Caco-2 (cell line): ENCODE data around the gene ACTL10. TPM values are rescaled to one million over a fixed set of nuclear protein-coding genes. Genes with fewer than 3 reads are reported as not detected.
"Not testable (repeated sequence)": the region's sequence is repeated elsewhere in the genome, so short reads cannot be mapped to it uniquely, and the experiment has no call there.

Experiments
- BruUV-seq: library from RNA; stranded (reverse); fragments of 400-500 nt; replicated peaks from 2 replicates; lab custom pipeline; 2021; lab: Mats Ljungman, UMichigan
- CTCF ChIA-PET: fragments of 300-600 bp; sonication (Branson Sonifier 250); formaldehyde crosslinking; loops from one replicate; lab custom pipeline; 2022; ENCODE audit warnings: antibody characterized with exemption; lab: Charles Lee
- POLR2A ChIA-PET: fragments of 300-600 bp; sonication (Branson Sonifier 250); formaldehyde crosslinking; loops from one replicate; lab custom pipeline; 2022; ENCODE audit warnings: antibody characterized with exemption; lab: Charles Lee
- DNase-seq, 2 experiments: peaks; one replicate each; pipeline versions ENCODE4 v3.0.0 to v3.0.0-alpha.2; 2020 to 2022
- H3K27me3 ChIP-seq: replicated peaks from 2 replicates; pipeline ENCODE4 v1.6.0; 2011; ENCODE audit warnings: low read length; ENCODE audit not compliant: control insufficient read depth, insufficient read depth
- H3K36me3 ChIP-seq: 2 replicates; pipeline ENCODE4 v1.5.1; 2011; ENCODE audit warnings: low read length; ENCODE audit not compliant: control insufficient read depth, insufficient read depth
- H3K4me1 ChIP-seq: fragments of 250-450 bp; sonication (Bioruptor Pico); 2 replicates; pipeline ENCODE4 v1.5.1; 2020; ENCODE audit warnings: mild to moderate bottlenecking
- H3K4me3 ChIP-seq: 2 replicates; pipeline ENCODE4 v1.5.1; 2011; ENCODE audit warnings: low read depth, mild to moderate bottlenecking, control low read depth, low read length
- H3K9me3 ChIP-seq: fragments of 250-450 bp; sonication (Bioruptor Pico); 2 replicates; pipeline ENCODE4 v1.5.1; 2020; ENCODE audit warnings: mild to moderate bottlenecking, moderate library complexity
- H3K27ac Mint-ChIP-seq: one replicate; pipeline ENCODE4 v1.8.0; 2022; ENCODE audit warnings: mixed read lengths; ENCODE audit not compliant: unreplicated experiment
- H3K27me3 Mint-ChIP-seq: one replicate; pipeline ENCODE4 v1.8.0; 2022; ENCODE audit warnings: mixed read lengths; ENCODE audit not compliant: insufficient read depth, unreplicated experiment
- H3K36me3 Mint-ChIP-seq: one replicate; pipeline ENCODE4 v1.8.0; 2022; ENCODE audit warnings: mild to moderate bottlenecking, mixed read lengths; ENCODE audit not compliant: insufficient read depth, unreplicated experiment
- H3K4me1 Mint-ChIP-seq: one replicate; pipeline ENCODE4 v1.8.0; 2022; ENCODE audit warnings: low read depth, mixed read lengths; ENCODE audit not compliant: unreplicated experiment
- H3K4me3 Mint-ChIP-seq: one replicate; pipeline ENCODE4 v1.8.0; 2022; ENCODE audit warnings: mild to moderate bottlenecking, moderate library complexity, mixed read lengths; ENCODE audit not compliant: unreplicated experiment
- H3K9me3 Mint-ChIP-seq: one replicate; pipeline ENCODE4 v1.8.0; 2022; ENCODE audit warnings: mixed read lengths; ENCODE audit not compliant: unreplicated experiment
- CTCF ChIP-seq, 2 experiments: fragments of 200-600 bp in 1 of 2; IDR thresholded peaks; 1 replicate in 1 of 2; 2 replicates in 1 of 2; pipeline versions ENCODE4 v1.5.1 to v1.8.0; 2011 to 2022; ENCODE audit warnings: antibody characterized with exemption in 1 of 2, control low read depth in 1 of 2, inconsistent platforms in 1 of 2, low read depth in 1 of 2, low read length in 1 of 2, mild to moderate bottlenecking in 1 of 2, moderate library complexity in 1 of 2; ENCODE audit not compliant: insufficient read depth in 1 of 2, severe bottlenecking in 1 of 2, unreplicated experiment in 1 of 2
- intact Hi-C: fragments of 100-400 bp; cut with micrococcal nuclease; formaldehyde crosslinking; loops from one replicate; pipeline ENCODE4 v1.10.0; 2022; ENCODE audit not compliant: unreplicated experiment
- total RNA-seq: library from RNA; stranded (reverse); gene quantifications from 2 replicates; pipeline ENCODE4 v1.2.3, GENCODE V29; 2022

The ACTL10 gene
- total RNA-seq, 1 experiment from 2014 or later = 3.4 TPM

DNA sequence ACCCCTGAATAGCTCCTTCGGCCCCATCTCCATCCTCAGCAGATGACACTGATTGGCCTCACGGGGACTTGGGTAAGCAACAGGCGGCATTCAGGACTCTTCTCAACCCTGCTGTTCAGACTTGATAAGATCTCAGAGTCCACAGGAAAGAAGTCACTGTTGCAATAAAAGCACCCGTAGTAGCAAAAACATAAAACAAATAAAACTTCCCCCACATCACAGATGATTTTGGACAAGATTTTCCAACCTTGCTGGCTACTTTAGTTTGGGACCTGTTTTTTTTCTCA, 21.7 kb upstream of the ACTL10 start:
- ChIA-PET CTCF (interaction anchor here (0.7 to 0.8 kb wide), 2 partner anchors 9 to 188 kb away, joined by 3 to 4 read pairs; no protein-coding TSS in a partner anchor), POLR2A (no interaction called here)
- intact Hi-C loops = no loop called here
- Histone ChIP-seq H3K27me3 (no peaks in the 10 kb centered on the region), H3K9me3 (no peaks in the 10 kb centered on the region), H3K4me3 (no peak overlapping the region), H3K36me3 (no peaks in the 10 kb centered on the region), H3K4me1 (peaks cover 9% of the 10 kb centered on the region; the same call in 1 of the 2 replicates)
- Mint-ChIP-seq H3K27me3 (no peaks in the 10 kb centered on the region), H3K9me3 (no peaks in the 10 kb centered on the region), H3K4me3 (no peak overlapping the region), H3K4me1 (no peaks in the 10 kb centered on the region), H3K27ac (no peak overlapping the region), H3K36me3 (peaks cover 58% of the 10 kb centered on the region)
- no peak for DNase-seq
- no peak for TF ChIP-seq CTCF (IDR thresholded peaks at IDR 0.05; ENCODE audit: insufficient read depth in 1 of 2, low read depth in 1 of 2, low read length in 1 of 2, severe bottlenecking in 1 of 2, unreplicated experiment in 1 of 2)
- no TSS peak for BruUV-seq

DNA sequence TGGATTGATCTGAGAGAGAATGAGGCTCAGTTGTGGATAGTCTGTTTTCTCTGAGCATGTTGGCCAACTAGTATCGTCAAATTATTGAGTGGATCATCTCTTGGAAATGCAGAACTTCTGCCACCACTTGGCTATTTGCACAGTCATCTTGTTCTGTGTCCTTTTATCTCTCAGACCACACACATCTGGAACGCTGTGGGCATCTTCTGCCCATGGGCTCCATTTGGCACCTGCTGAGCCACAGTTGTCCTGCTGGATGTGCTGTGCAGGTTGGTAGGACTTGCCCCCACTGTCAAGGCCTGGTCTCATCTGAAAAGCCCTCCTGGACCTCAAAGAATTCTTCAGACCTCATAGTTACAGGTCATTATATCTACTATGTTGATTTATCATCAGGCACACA, 21.3 kb upstream of the ACTL10 start:
- H3K9me3 ChIP-seq = no peaks in the 10 kb centered on the region
- H3K4me3 Mint-ChIP-seq = no peak overlapping the region
- TF ChIP-seq CTCF (IDR thresholded peaks at IDR 0.05; ENCODE audit: insufficient read depth in 1 of 2, low read depth in 1 of 2, low read length in 1 of 2, severe bottlenecking in 1 of 2, unreplicated experiment in 1 of 2) = no peak
- intact Hi-C loops = no loop called here
- no peaks in the 10 kb centered on the region for H3K27me3 Mint-ChIP-seq
- ChIA-PET CTCF (interaction anchor here (0.8 kb wide), 1 partner anchor 8 kb away, joined by 4 read pairs; no protein-coding TSS in a partner anchor), POLR2A (no interaction called here)
- H3K27me3 ChIP-seq = no peaks in the 10 kb centered on the region
- H3K36me3 Mint-ChIP-seq = peaks cover 54% of the 10 kb centered on the region
- peak in 1 of 2 experiments; percentile 26 for DNase-seq
- H3K4me3 ChIP-seq = no peak overlapping the region
- H3K4me1 ChIP-seq = peaks cover 9% of the 10 kb centered on the region; the same call in 1 of the 2 replicates
- H3K4me1 Mint-ChIP-seq = no peaks in the 10 kb centered on the region
- H3K27ac Mint-ChIP-seq = no peak overlapping the region
- no TSS peak for BruUV-seq
- no peaks in the 10 kb centered on the region for H3K9me3 Mint-ChIP-seq
- no peaks in the 10 kb centered on the region for H3K36me3 ChIP-seq

GRCh38 chr20:33646191-33646590, 20.6 kb upstream of the ACTL10 start:
- H3K4me1 Mint-ChIP-seq = no peaks in the 10 kb centered on the region
- no TSS peak for BruUV-seq
- H3K9me3 Mint-ChIP-seq = no peaks in the 10 kb centered on the region
- CTCF ChIA-PET = no interaction called here
- no peaks in the 10 kb centered on the region for H3K27me3 Mint-ChIP-seq
- intact Hi-C loops = no loop called here
- H3K9me3 ChIP-seq = no peaks in the 10 kb centered on the region
- peaks cover 9% of the 10 kb centered on the region; the same call in 1 of the 2 replicates for H3K4me1 ChIP-seq
- peaks cover 54% of the 10 kb centered on the region for H3K36me3 Mint-ChIP-seq
- no peaks in the 10 kb centered on the region for H3K27me3 ChIP-seq
- no peak for TF ChIP-seq CTCF (IDR thresholded peaks at IDR 0.05; ENCODE audit: insufficient read depth in 1 of 2, low read depth in 1 of 2, low read length in 1 of 2, severe bottlenecking in 1 of 2, unreplicated experiment in 1 of 2)
- H3K27ac Mint-ChIP-seq = no peak overlapping the region
- no peak overlapping the region for H3K4me3 Mint-ChIP-seq
- no peaks in the 10 kb centered on the region for H3K36me3 ChIP-seq
- DNase-seq = peak in 1 of 2 experiments; percentile 34
- POLR2A ChIA-PET = no interaction called here
- no peak overlapping the region for H3K4me3 ChIP-seq

DNA sequence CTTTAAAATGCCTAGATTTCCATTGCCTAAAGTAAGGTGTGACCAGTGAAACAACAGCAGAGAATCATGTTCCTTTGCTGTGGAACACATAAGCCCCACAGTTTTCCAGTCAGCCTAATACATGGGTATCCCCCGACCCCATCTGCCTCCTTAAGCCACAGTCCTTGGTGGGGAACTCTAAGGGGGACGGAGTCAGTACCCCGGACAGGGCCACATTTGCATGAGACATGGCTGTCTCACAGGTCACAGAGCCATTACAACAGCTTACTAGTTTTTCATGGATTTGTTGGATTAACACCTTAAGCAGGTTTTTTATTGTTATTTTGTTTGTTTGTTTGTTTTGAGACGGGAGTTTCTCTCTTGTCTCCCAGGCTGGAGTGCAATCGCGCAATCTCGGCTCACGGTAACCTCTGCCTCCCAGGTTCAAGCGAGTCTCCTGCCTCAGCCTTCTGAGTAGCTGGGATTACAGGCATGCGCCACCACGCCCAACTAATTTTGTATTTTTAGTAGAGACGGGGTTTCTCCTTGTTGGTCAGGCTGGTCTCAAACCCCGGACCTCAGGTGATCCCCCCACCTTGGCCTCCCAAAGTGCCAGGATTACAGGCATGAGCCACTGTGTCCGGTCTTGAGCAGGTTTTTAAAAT, 19.7 kb upstream of the ACTL10 start:
- H3K9me3 ChIP-seq, intact Hi-C loops, H3K9me3 Mint-ChIP-seq, H3K4me1 Mint-ChIP-seq, BruUV-seq, H3K27ac Mint-ChIP-seq, H3K27me3 ChIP-seq, H3K27me3 Mint-ChIP-seq, H3K4me1 ChIP-seq, H3K4me3 Mint-ChIP-seq, H3K36me3 ChIP-seq, H3K4me3 ChIP-seq: not testable (repeated sequence)
- POLR2A ChIA-PET = interaction anchor here (0.6 kb wide), 1 partner anchor 189 kb away, joined by 4 read pairs; no protein-coding TSS in a partner anchor
- peak in 1 of 2 experiments; percentile 35 for DNase-seq
- peaks cover 54% of the 10 kb centered on the region for H3K36me3 Mint-ChIP-seq
- CTCF ChIA-PET = interaction anchor here (1.0 to 2.3 kb wide), 2 partner anchors 21 to 190 kb away, joined by 3 to 11 read pairs; no protein-coding TSS in a partner anchor
